LHCN-M2 (cell line): ENCODE measurements around the gene HCFC1. TPM values are rescaled to one million over a fixed set of nuclear protein-coding genes. Genes with fewer than 3 reads are reported as not detected.

Experiments used
- DNase-seq: peaks from one replicate; pipeline ENCODE4 v3.0.0-alpha.2; 2012; ENCODE audit warnings: low read depth
- polyA plus RNA-seq: library from polyadenylated mRNA; unstranded; fragments of >200 nt; gene quantifications from one replicate; pipeline ENCODE4 v1.2.1, GENCODE V29; 2012; ENCODE audit warnings: missing spikeins
- total RNA-seq: library from RNA; depleted of rRNA; stranded (reverse); fragments of >200 nt; gene quantifications from 2 replicates; pipeline ENCODE4 v1.2.3, GENCODE V29; 2014; rRNA removed

HCFC1 gene
- total RNA-seq, result 36.8 and 37.4 TPM in 2 replicates
- 20.8 TPM for polyA plus RNA-seq

GRCh38 chrX:153971450-153972367 lies at the start of gene HCFC1:
Gene HCFC1 (minus strand): TSS chrX:153971818. CDS start chrX:153970840, 978 bp downstream.
- DNase-seq, result peak; percentile 88

- peak; percentile 66 for DNase-seq
Measured at GRCh38 chrX:154021131-154021611, 49.6 kb upstream of the HCFC1 start.

GRCh38 chrX:154020536-154021115 lies 49.0 kb upstream of the HCFC1 start:
- peak; percentile 12 for DNase-seq

- DNase-seq, result peak; percentile 57
Measured at GRCh38 chrX:154019633-154020528, 48.3 kb upstream of the HCFC1 start, which contains the start of gene IRAK1. Gene IRAK1 (minus strand): TSS chrX:154019902. CDS start chrX:154019812, 90 bp downstream.

- no peak for DNase-seq
Measured at GRCh38 chrX:154019061-154019621, 47.5 kb upstream of the HCFC1 start.

GRCh38 chrX:154018518-154019060 lies 47.0 kb upstream of the HCFC1 start:
- DNase-seq, result no peak

- DNase-seq, result no peak
Measured at GRCh38 chrX:154017766-154018517, 46.3 kb upstream of the HCFC1 start.

GRCh38 chrX:154016366-154017076 lies 44.9 kb upstream of the HCFC1 start:
- DNase-seq, result no peak

GRCh38 chrX:154015581-154016264 lies 44.1 kb upstream of the HCFC1 start:
- no peak for DNase-seq

GRCh38 chrX:154014429-154015380 lies 43.1 kb upstream of the HCFC1 start:
- DNase-seq, result no peak

- DNase-seq, result no peak
Measured at GRCh38 chrX:154013614-154014360, 42.2 kb upstream of the HCFC1 start.

- no peak for DNase-seq
Measured at GRCh38 chrX:154013001-154013421, 41.4 kb upstream of the HCFC1 start.

GRCh38 chrX:154012336-154012991 lies 40.8 kb upstream of the HCFC1 start:
- no peak for DNase-seq

GRCh38 chrX:154011376-154012335 lies 40.0 kb upstream of the HCFC1 start:
- DNase-seq, result no peak
